Immature natural killer cell (primary cell): ENCODE data around the gene TPRKB. TPM values are rescaled to one million over a fixed set of nuclear protein-coding genes. Genes with fewer than 3 reads are reported as not detected.
"Not testable (repeated sequence)": the region's sequence is repeated elsewhere in the genome, so short reads cannot be mapped to it uniquely, and the experiment has no call there.

Experiments
- DNase-seq, 3 donors: peaks; one replicate each; pipeline ENCODE4 v3.0.0; 2022; ENCODE audit warnings: mixed read lengths in 1 of 3
- H3K27ac Mint-ChIP-seq, 6 donors: one replicate each; pipeline ENCODE4 v1.8.0; 2020; ENCODE audit warnings: mixed read lengths in 6 of 6, mild to moderate bottlenecking in 5 of 6, inconsistent platforms in 4 of 6, moderate library complexity in 3 of 6
- H3K27me3 Mint-ChIP-seq, 3 donors: one replicate each; pipeline ENCODE4 v1.8.0; 2020 to 2021; ENCODE audit warnings: low read depth in 3 of 3, mild to moderate bottlenecking in 3 of 3, mixed read lengths in 3 of 3, moderate library complexity in 3 of 3, inconsistent platforms in 1 of 3
- H3K36me3 Mint-ChIP-seq, 3 donors: one replicate each; pipeline ENCODE4 v1.8.0; 2020; ENCODE audit warnings: mixed read lengths in 3 of 3, inconsistent platforms in 2 of 3, mild to moderate bottlenecking in 2 of 3
- H3K4me1 Mint-ChIP-seq, 2 donors: one replicate each; pipeline ENCODE4 v1.8.0; 2020; ENCODE audit warnings: inconsistent platforms in 2 of 2, mild to moderate bottlenecking in 2 of 2, mixed read lengths in 2 of 2, moderate library complexity in 1 of 2
- H3K4me3 Mint-ChIP-seq, 5 donors: one replicate each; pipeline ENCODE4 v1.8.0; 2020; ENCODE audit warnings: mild to moderate bottlenecking in 5 of 5, mixed read lengths in 5 of 5, inconsistent platforms in 3 of 5, moderate library complexity in 3 of 5
- H3K9me3 Mint-ChIP-seq, 6 donors: one replicate each; pipeline ENCODE4 v1.8.0; 2020; ENCODE audit warnings: mild to moderate bottlenecking in 6 of 6, mixed read lengths in 6 of 6, inconsistent platforms in 4 of 6, moderate library complexity in 3 of 6
- polyA plus RNA-seq, 3 donors: library from polyadenylated mRNA; unstranded; fragments of 300-500 nt; fragmentation: Illumina TruSeq; gene quantifications; one replicate each; pipeline ENCODE4 v1.2.3, GENCODE V29; 2021

Gene TPRKB
- polyA plus RNA-seq, 3 donors from 2014 or later, result 58.5 to 70.1 (median 59.8) TPM

DNA sequence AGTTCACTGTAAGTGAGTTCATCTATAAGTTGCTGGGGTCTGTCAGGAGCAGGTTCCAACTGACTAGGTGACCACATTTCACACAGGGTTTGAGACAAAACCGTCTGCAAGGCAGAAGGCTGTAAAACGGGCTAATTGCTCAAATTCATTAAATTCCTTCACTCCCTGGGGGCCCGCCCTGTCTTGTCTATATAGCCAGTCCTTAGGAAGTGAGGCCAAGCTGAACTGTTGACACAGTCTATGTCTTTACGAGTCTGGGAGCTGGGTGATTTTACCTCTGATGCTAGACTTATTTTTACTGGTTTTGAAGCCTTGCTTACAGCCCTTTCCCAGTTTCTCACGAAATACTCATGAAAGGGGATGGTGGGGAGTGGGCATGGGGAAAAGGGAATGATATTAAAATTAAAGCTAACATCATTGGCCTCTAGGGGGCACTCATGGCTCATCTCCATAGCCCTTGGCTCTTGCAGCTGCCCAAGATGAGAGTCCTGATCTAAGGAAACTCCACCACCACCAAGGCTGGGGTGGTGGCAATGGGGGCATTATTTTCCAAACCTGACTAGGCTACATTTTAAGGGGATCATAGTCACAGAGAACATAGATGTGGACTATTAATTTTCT lies 57.1 kb downstream of the TPRKB start:
- peaks cover 0 to 12% (median 3%) of the 10 kb centered on the region in 3 donors for H3K27me3 Mint-ChIP-seq
- H3K27ac Mint-ChIP-seq, H3K36me3 Mint-ChIP-seq, H3K4me1 Mint-ChIP-seq, H3K4me3 Mint-ChIP-seq, DNase-seq, H3K9me3 Mint-ChIP-seq: not testable (repeated sequence)

Other genes with a start within 250 kb of the TPRKB start
- not detected for gene NAT8, start 94.9 kb downstream of the TPRKB start, polyA plus RNA-seq
- 10 to 100 TPM; 52.2 to 65.3 (median 56.0) TPM for gene DUSP11, start 42.8 kb upstream of the TPRKB start, polyA plus RNA-seq
- not detected for gene C2orf78, start 46.8 kb upstream of the TPRKB start, polyA plus RNA-seq
- 10 to 100 TPM; 46.8 to 56.4 (median 48.6) TPM for gene STAMBP, start 91.6 kb upstream of the TPRKB start, polyA plus RNA-seq
- gene ACTG2, start 155.7 kb upstream of the TPRKB start, polyA plus RNA-seq, result not detected
- 100 to 1,000 TPM; 207 to 245 (median 223) TPM for gene DGUOK, start 189.5 kb upstream of the TPRKB start, polyA plus RNA-seq
- gene TET3, start 247.6 kb upstream of the TPRKB start, polyA plus RNA-seq, result 1 to 10 TPM in 1 of 3 donors, under 1 TPM in 1, not detected in 1; 0.16 to 1.2 TPM